ENCODE results near the gene KRTAP19-2.

DNA sequence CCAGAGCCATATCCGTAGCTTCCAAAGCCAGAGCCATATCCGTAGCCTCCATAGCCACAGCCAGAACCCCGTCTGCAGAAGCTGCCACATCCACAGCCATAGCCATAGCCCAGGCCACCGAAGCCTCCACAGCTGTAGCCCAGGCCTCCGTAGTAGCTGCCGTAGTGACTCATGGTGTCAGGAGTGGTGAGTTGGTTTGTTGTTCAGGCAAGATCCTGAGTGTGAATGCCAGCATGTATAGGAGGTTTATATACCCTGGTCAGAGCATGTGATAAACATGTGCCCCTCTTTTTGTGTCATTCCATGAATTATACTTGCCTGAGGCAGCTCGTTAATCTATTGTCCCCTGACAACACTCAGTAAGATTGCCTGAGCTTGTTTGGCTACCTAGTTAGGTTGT is 7.1 kb downstream of the KRTAP19-2 start, which contains the start of gene KRTAP19-1:
- TF ChIP-seq TEAD1 (CRISPR knock-in tag; IDR thresholded peaks at IDR 0.05): no peak
- TF ChIP-seq, protein P1, sequence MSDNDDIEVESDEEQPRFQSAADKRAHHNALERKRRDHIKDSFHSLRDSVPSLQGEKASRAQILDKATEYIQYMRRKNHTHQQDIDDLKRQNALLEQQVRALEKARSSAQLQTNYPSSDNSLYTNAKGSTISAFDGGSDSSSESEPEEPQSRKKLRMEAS (CRISPR knock-in tag; IDR thresholded peaks at IDR 0.05): no peak
